ENCODE results near the gene SLC25A27. TPM values are rescaled to one million over a fixed set of nuclear protein-coding genes. Genes with fewer than 3 reads are reported as not detected.

Gene SLC25A27
- total RNA-seq, 2 donors from 2014 or later, result 12.8 to 18.1 TPM

GRCh38 chr6:46618726-46619125 is 34.0 kb upstream of the SLC25A27 start:
- Histone ChIP-seq H3K27ac (ENCODE audit: low read depth, low read length) (no peak overlapping the region), H3K27me3 (ENCODE audit: control insufficient read depth, insufficient read depth, low read length, poor library complexity, severe bottlenecking) (peaks cover 13% of the 10 kb centered on the region), H3K36me3 (ENCODE audit: control insufficient read depth, insufficient read depth, low read length) (no peaks in the 10 kb centered on the region), H3K9ac (ENCODE audit: extremely low read depth, low read length, poor library complexity, severe bottlenecking) (no peak overlapping the region), H3K4me1 (ENCODE audit: control insufficient read depth, insufficient read depth, low read length) (no peaks in the 10 kb centered on the region), H3K9me3 (ENCODE audit: control insufficient read depth, low read length) (no peaks in the 10 kb centered on the region), H3K4me3 (ENCODE audit: low read length) (no peak overlapping the region)
- H3K9me3 Mint-ChIP-seq, result peaks cover 1% of the 10 kb centered on the region
- no peak overlapping the region for H3K4me3 Mint-ChIP-seq
- peaks cover 2% of the 10 kb centered on the region for H3K4me1 Mint-ChIP-seq
- no peaks in the 10 kb centered on the region for H3K27me3 Mint-ChIP-seq (ENCODE audit: insufficient read depth)
- no peak for TF ChIP-seq CTCF (conservative IDR thresholded peaks at IDR 0.05)
- no peak for DNase-seq
- H3K27ac Mint-ChIP-seq, result no peak overlapping the region
- 88 to 92% methylated on average over 1 of the region's 1 CpG for WGBS, 2 experiments (ENCODE audit: insufficient coverage in 1 of 2, insufficient read length in 1 of 2)
- H3K36me3 Mint-ChIP-seq (ENCODE audit: low read depth), result no peaks in the 10 kb centered on the region

- no peak overlapping the region for H3K4me3 Mint-ChIP-seq
- 11 to 40% methylated on average over 1 to 3 of the region's 3 CpGs for WGBS, 2 experiments (ENCODE audit: insufficient coverage in 1 of 2, insufficient read length in 1 of 2)
- no peaks in the 10 kb centered on the region for H3K9me3 ChIP-seq (ENCODE audit: control insufficient read depth, low read length)
- no peaks in the 10 kb centered on the region for H3K9me3 Mint-ChIP-seq
- H3K9ac ChIP-seq (ENCODE audit: extremely low read depth, low read length, poor library complexity, severe bottlenecking), result no peak overlapping the region
- H3K27me3 Mint-ChIP-seq (ENCODE audit: insufficient read depth), result peaks cover 2% of the 10 kb centered on the region
- H3K4me1 ChIP-seq (ENCODE audit: control insufficient read depth, insufficient read depth, low read length), result no peaks in the 10 kb centered on the region
- H3K4me1 Mint-ChIP-seq, result no peaks in the 10 kb centered on the region
- H3K36me3 ChIP-seq (ENCODE audit: control insufficient read depth, insufficient read depth, low read length), result no peaks in the 10 kb centered on the region
- no peak overlapping the region for H3K27ac Mint-ChIP-seq
- no peak overlapping the region for H3K4me3 ChIP-seq (ENCODE audit: low read length)
- TF ChIP-seq CTCF (conservative IDR thresholded peaks at IDR 0.05), result peak; percentile 85
- DNase-seq, result no peak
- no peak overlapping the region for H3K27ac ChIP-seq (ENCODE audit: low read depth, low read length)
- H3K36me3 Mint-ChIP-seq (ENCODE audit: low read depth), result no peaks in the 10 kb centered on the region
- no peaks in the 10 kb centered on the region for H3K27me3 ChIP-seq (ENCODE audit: control insufficient read depth, insufficient read depth, low read length, poor library complexity, severe bottlenecking)
Observed at GRCh38 chr6:46626228-46626909, 26.4 kb upstream of the SLC25A27 start.

GRCh38 chr6:46626976-46627375 is 25.8 kb upstream of the SLC25A27 start:
- Mint-ChIP-seq H3K4me3 (no peak overlapping the region), H3K9me3 (no peaks in the 10 kb centered on the region), H3K27ac (no peak overlapping the region), H3K4me1 (no peaks in the 10 kb centered on the region), H3K36me3 (ENCODE audit: low read depth) (no peaks in the 10 kb centered on the region), H3K27me3 (ENCODE audit: insufficient read depth) (peaks cover 2% of the 10 kb centered on the region)
- H3K36me3 ChIP-seq (ENCODE audit: control insufficient read depth, insufficient read depth, low read length), result no peaks in the 10 kb centered on the region
- WGBS, 2 experiments (ENCODE audit: insufficient coverage in 1 of 2, insufficient read length in 1 of 2), result 87% methylated on average over 2 of the region's 4 CpGs; no CpG with 5 or more reads in 1 of the 2 experiments
- no peaks in the 10 kb centered on the region for H3K9me3 ChIP-seq (ENCODE audit: control insufficient read depth, low read length)
- TF ChIP-seq CTCF (conservative IDR thresholded peaks at IDR 0.05), result no peak
- H3K27ac ChIP-seq (ENCODE audit: low read depth, low read length), result no peak overlapping the region
- H3K27me3 ChIP-seq (ENCODE audit: control insufficient read depth, insufficient read depth, low read length, poor library complexity, severe bottlenecking), result no peaks in the 10 kb centered on the region
- no peak overlapping the region for H3K9ac ChIP-seq (ENCODE audit: extremely low read depth, low read length, poor library complexity, severe bottlenecking)
- H3K4me1 ChIP-seq (ENCODE audit: control insufficient read depth, insufficient read depth, low read length), result no peaks in the 10 kb centered on the region
- H3K4me3 ChIP-seq (ENCODE audit: low read length), result no peak overlapping the region
- no peak for DNase-seq

All from endodermal cell (in vitro differentiated cells).